Stimulated activated CD4-positive, alpha-beta T cell treated with anti-CD3 and anti-CD28 coated beads, Interleukin-1b, Interleukin-23, amount 100 ng/mL, for 4 hours (primary cell): ENCODE measurements around the gene SIK3.
"Not testable (repeated sequence)": the region's sequence is repeated elsewhere in the genome, so short reads cannot be mapped to it uniquely, and the experiment has no call there.

Experiments used
- DNase-seq, 2 donors: peaks; one replicate each; pipeline ENCODE4 v3.0.0-alpha.2; 2020; ENCODE audit warnings: low read depth in 2 of 2

Gene SIK3

GRCh38 chr11:117045956-117046355 is 52.3 kb downstream of the SIK3 start:
- no peak for DNase-seq

- DNase-seq: no peak
Measured at GRCh38 chr11:117045196-117045595, 53.0 kb downstream of the SIK3 start.

- no peak for DNase-seq
Measured at GRCh38 chr11:117044287-117045035, 53.8 kb downstream of the SIK3 start.

GRCh38 chr11:117042689-117043088 is 55.5 kb downstream of the SIK3 start:
- DNase-seq: no peak

GRCh38 chr11:117039900-117040299 is 58.3 kb downstream of the SIK3 start:
- no peak for DNase-seq

- DNase-seq: no peak
Measured at GRCh38 chr11:117039270-117039669, 59.0 kb downstream of the SIK3 start.

- DNase-seq: no peak
Measured at GRCh38 chr11:117037975-117038350, 60.3 kb downstream of the SIK3 start.

GRCh38 chr11:117037279-117037974 is 60.8 kb downstream of the SIK3 start:
- no peak for DNase-seq

- DNase-seq: no peak
Measured at GRCh38 chr11:117034901-117035300, 63.3 kb downstream of the SIK3 start.

GRCh38 chr11:117026593-117027330 is 71.5 kb downstream of the SIK3 start:
- no peak for DNase-seq

GRCh38 chr11:117023707-117024106 is 74.5 kb downstream of the SIK3 start:
- DNase-seq: not testable (repeated sequence)

- no peak for DNase-seq
Measured at GRCh38 chr11:117023178-117023577, 75.0 kb downstream of the SIK3 start.

- DNase-seq: no peak
Measured at GRCh38 chr11:117022526-117022925, 75.7 kb downstream of the SIK3 start.

- no peak for DNase-seq
Measured at GRCh38 chr11:117020869-117021564, 77.2 kb downstream of the SIK3 start.

GRCh38 chr11:117020287-117020686 is 77.9 kb downstream of the SIK3 start:
- no peak for DNase-seq

- DNase-seq: no peak
Measured at GRCh38 chr11:117019871-117020270, 78.4 kb downstream of the SIK3 start.

GRCh38 chr11:117017456-117017855 is 80.8 kb downstream of the SIK3 start:
- no peak for DNase-seq

- DNase-seq: no peak
Measured at GRCh38 chr11:117016747-117017146, 81.5 kb downstream of the SIK3 start.

- no peak for DNase-seq
Measured at GRCh38 chr11:117016246-117016645, 82.0 kb downstream of the SIK3 start.

GRCh38 chr11:117011541-117011898 is 86.7 kb downstream of the SIK3 start:
- DNase-seq: no peak

GRCh38 chr11:117010808-117011540 is 87.3 kb downstream of the SIK3 start:
- DNase-seq: no peak
